SK-N-SH treated with all-trans-retinoic acid at 6 μM for 48 hours (cell line): ENCODE measurements around the gene ITGB2.

Experiments
- ATAC-seq: fragments of 200-7000 bp; cut with Tn5 transposase; 3 replicates; pipeline ENCODE4 v1.9.1; 2020; ENCODE audit warnings: mild to moderate bottlenecking, moderate library complexity
- ARNTL ChIP-seq: fragments of 450-650 bp; formaldehyde crosslinking; IDR thresholded peaks from 2 replicates; pipeline ENCODE4 v1.5.0; 2020; ENCODE audit warnings: low read depth, mild to moderate bottlenecking, moderate library complexity, borderline replicate concordance
- BACH2 ChIP-seq: fragments of 250-450 bp; sonication (Bioruptor Pico); IDR thresholded peaks from 2 replicates; pipeline ENCODE4 v1.9.0; 2021; ENCODE audit warnings: mild to moderate bottlenecking, borderline replicate concordance
- CSDC2 ChIP-seq: fragments of 250-450 bp; sonication (Bioruptor Pico); IDR thresholded peaks from 2 replicates; pipeline ENCODE4 v1.5.0; 2020; ENCODE audit warnings: mild to moderate bottlenecking, moderate library complexity
- ISL1 ChIP-seq: fragments of 250-450 bp; sonication (Bioruptor Pico); IDR thresholded peaks from 2 replicates; pipeline ENCODE4 v2.1.2; 2022; ENCODE audit warnings: mild to moderate bottlenecking, moderate library complexity
- OSR1 ChIP-seq: fragments of 250-450 bp; sonication (Bioruptor Pico); IDR thresholded peaks from 2 replicates; pipeline ENCODE4 v1.8.0; 2022; ENCODE audit warnings: moderate library complexity, mild to moderate bottlenecking, inconsistent platforms
- PATZ1 ChIP-seq: fragments of 250-450 bp; sonication (Bioruptor Pico); IDR thresholded peaks from 2 replicates; pipeline ENCODE4 v1.8.0; 2020; ENCODE audit warnings: mild to moderate bottlenecking, moderate library complexity, borderline replicate concordance
- PPARA ChIP-seq: fragments of 250-450 bp; sonication (Bioruptor Pico); IDR thresholded peaks from 2 replicates; pipeline ENCODE4 v1.5.0; 2020; ENCODE audit warnings: mild to moderate bottlenecking, borderline replicate concordance
- TCF4 ChIP-seq: fragments of 250-450 bp; sonication (Bioruptor Pico); IDR thresholded peaks from 2 replicates; pipeline ENCODE4 v1.8.0; 2021; ENCODE audit warnings: mild to moderate bottlenecking, moderate library complexity, borderline replicate concordance
- TOX ChIP-seq: fragments of 250-450 bp; sonication (Bioruptor Pico); IDR thresholded peaks from 2 replicates; pipeline ENCODE4 v1.8.0; 2021; ENCODE audit warnings: mild to moderate bottlenecking, moderate library complexity, borderline replicate concordance
- TSHZ2 ChIP-seq: fragments of 250-450 bp; sonication (Bioruptor Pico); IDR thresholded peaks from 2 replicates; pipeline ENCODE4 v1.5.0; 2020; ENCODE audit warnings: mild to moderate bottlenecking, moderate library complexity
- ZC3H10 ChIP-seq: fragments of 250-450 bp; sonication (Bioruptor Pico); IDR thresholded peaks from 2 replicates; pipeline ENCODE4 v1.5.1; 2021; ENCODE audit warnings: mild to moderate bottlenecking, moderate library complexity
- ZFP3 ChIP-seq: fragments of 250-450 bp; sonication (Bioruptor Pico); IDR thresholded peaks from 2 replicates; pipeline ENCODE4 v1.5.0; 2020; ENCODE audit warnings: mild to moderate bottlenecking, moderate library complexity
- ZFP30 ChIP-seq: fragments of 450-650 bp; formaldehyde crosslinking; IDR thresholded peaks from 2 replicates; pipeline ENCODE4 v1.5.0; 2022; ENCODE audit warnings: mild to moderate bottlenecking, moderate library complexity
- ZNF565 ChIP-seq: fragments of 450-650 bp; formaldehyde crosslinking; conservative IDR thresholded peaks from 2 replicates; pipeline ENCODE4 v1.5.0; 2020; ENCODE audit warnings: low read depth, mild to moderate bottlenecking, moderate library complexity
- ZNF70 ChIP-seq: fragments of 450-650 bp; formaldehyde crosslinking; IDR thresholded peaks from 2 replicates; pipeline ENCODE4 v1.5.0; 2020; ENCODE audit warnings: mild to moderate bottlenecking, moderate library complexity
- ZNF8 ChIP-seq: fragments of 450-650 bp; formaldehyde crosslinking; IDR thresholded peaks from 2 replicates; pipeline ENCODE4 v1.5.0; 2020; ENCODE audit warnings: mild to moderate bottlenecking, moderate library complexity
- TF ChIP-seq, protein P1 (sequence below): fragments of 250-450 bp; sonication (Bioruptor Pico); IDR thresholded peaks from 2 replicates; pipeline ENCODE4 v1.8.0; 2021; ENCODE audit warnings: low read depth, mild to moderate bottlenecking, moderate library complexity, borderline replicate concordance

Gene ITGB2

DNA sequence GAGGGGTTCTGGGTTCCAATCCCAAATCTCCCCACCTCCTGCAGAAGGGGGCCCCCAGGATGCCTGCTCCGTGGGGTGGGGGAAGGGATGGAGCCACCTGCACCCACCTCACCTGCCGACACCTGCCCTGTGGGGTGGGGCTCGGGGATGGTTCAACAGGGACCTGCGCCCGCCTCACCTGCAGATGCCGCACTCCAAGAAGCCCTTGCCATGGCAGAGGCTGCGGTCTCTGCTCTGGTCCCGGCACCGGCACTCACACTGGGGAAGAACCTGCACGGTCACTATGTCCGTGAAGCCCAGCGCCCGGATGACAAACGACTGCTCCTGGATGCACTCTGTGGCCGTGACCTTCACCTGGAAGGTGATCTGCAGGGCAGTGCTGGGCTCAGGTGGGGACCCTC is 29.1 kb downstream of the ITGB2 start:
- ATAC-seq, result no peak
- TF ChIP-seq BACH2 (CRISPR knock-in tag), result no peak
- TF ChIP-seq OSR1 (CRISPR knock-in tag), result no peak
- TF ChIP-seq, protein P1, sequence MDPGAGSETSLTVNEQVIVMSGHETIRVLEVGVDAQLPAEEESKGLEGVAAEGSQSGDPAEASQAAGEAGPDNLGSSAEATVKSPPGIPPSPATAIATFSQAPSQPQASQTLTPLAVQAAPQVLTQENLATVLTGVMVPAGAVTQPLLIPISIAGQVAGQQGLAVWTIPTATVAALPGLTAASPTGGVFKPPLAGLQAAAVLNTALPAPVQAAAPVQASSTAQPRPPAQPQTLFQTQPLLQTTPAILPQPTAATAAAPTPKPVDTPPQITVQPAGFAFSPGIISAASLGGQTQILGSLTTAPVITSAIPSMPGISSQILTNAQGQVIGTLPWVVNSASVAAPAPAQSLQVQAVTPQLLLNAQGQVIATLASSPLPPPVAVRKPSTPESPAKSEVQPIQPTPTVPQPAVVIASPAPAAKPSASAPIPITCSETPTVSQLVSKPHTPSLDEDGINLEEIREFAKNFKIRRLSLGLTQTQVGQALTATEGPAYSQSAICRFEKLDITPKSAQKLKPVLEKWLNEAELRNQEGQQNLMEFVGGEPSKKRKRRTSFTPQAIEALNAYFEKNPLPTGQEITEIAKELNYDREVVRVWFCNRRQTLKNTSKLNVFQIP (CRISPR knock-in tag), result no peak
- no peak for TF ChIP-seq PATZ1 (CRISPR knock-in tag)
- no peak for TF ChIP-seq PPARA (CRISPR knock-in tag)
- no peak for TF ChIP-seq ZNF8
- no peak for TF ChIP-seq TOX (CRISPR knock-in tag)
- no peak for TF ChIP-seq CSDC2 (CRISPR knock-in tag)
- no peak for TF ChIP-seq TSHZ2 (CRISPR knock-in tag)

- TF ChIP-seq ZNF70 (CRISPR knock-in tag) (no peak), TCF4 (CRISPR knock-in tag) (no peak), TOX (CRISPR knock-in tag) (no peak), BACH2 (CRISPR knock-in tag) (no peak), OSR1 (CRISPR knock-in tag) (no peak), ZC3H10 (CRISPR knock-in tag) (no peak), PPARA (CRISPR knock-in tag) (no peak), ZFP3 (CRISPR knock-in tag) (no peak), ARNTL (CRISPR knock-in tag) (no peak), TSHZ2 (CRISPR knock-in tag) (no peak), PATZ1 (CRISPR knock-in tag) (no peak), ZNF565 (CRISPR knock-in tag) (no peak), ISL1 (CRISPR knock-in tag) (no peak), ZFP30 (CRISPR knock-in tag) (no peak)
- TF ChIP-seq, protein P1 (CRISPR knock-in tag), result no peak
- ATAC-seq, result no peak
Measured at GRCh38 chr21:44890961-44891541, 29.6 kb downstream of the ITGB2 start.
